Panc1 (cell line): ENCODE measurements around the gene MTMR11. TPM values are rescaled to one million over a fixed set of nuclear protein-coding genes. Genes with fewer than 3 reads are reported as not detected.

ENCODE experiments used
- ATAC-seq: fragments of 200-7000 bp; cut with Tn5 transposase; 2 replicates; pipeline ENCODE4 v1.9.1; 2020; ENCODE audit warnings: mild to moderate bottlenecking, moderate library complexity
- BruUV-seq: library from RNA; stranded (reverse); fragments of 400-500 nt; replicated peaks from 2 replicates; lab custom pipeline; 2021; lab: Mats Ljungman, UMichigan
- CTCF ChIA-PET: fragments of 300-600 bp; sonication (Branson Sonifier 250); formaldehyde crosslinking; loops from one replicate; lab custom pipeline; 2022; ENCODE audit warnings: antibody characterized with exemption; lab: Charles Lee
- POLR2A ChIA-PET: fragments of 300-600 bp; sonication (Branson Sonifier 250); formaldehyde crosslinking; loops from one replicate; lab custom pipeline; 2022; ENCODE audit warnings: antibody characterized with exemption; lab: Charles Lee
- DNase-seq: peaks from one replicate; pipeline ENCODE4 v3.0.0-alpha.2; 2010; ENCODE audit warnings: low read depth, low spot score
- H3K27ac ChIP-seq: 2 replicates; pipeline ENCODE4 v1.5.1; 2011; ENCODE audit warnings: mild to moderate bottlenecking, low read length, inconsistent platforms
- H3K27me3 ChIP-seq: fragments of 200-500 bp; sonication (Bioruptor generic); 2 replicates; pipeline ENCODE4 v1.6.0; 2014; ENCODE audit warnings: low read length, inconsistent platforms; ENCODE audit not compliant: control insufficient read depth, insufficient read depth
- H3K36me3 ChIP-seq: fragments of 200-500 bp; sonication (Bioruptor generic); 2 replicates; pipeline ENCODE4 v1.5.1; 2014; ENCODE audit warnings: inconsistent platforms, mild to moderate bottlenecking, low read length, moderate library complexity; ENCODE audit not compliant: control insufficient read depth, insufficient read depth
- H3K4me1 ChIP-seq: 2 replicates; pipeline ENCODE4 v1.5.1; 2011; ENCODE audit warnings: inconsistent platforms, mild to moderate bottlenecking, low read length, moderate library complexity; ENCODE audit not compliant: control insufficient read depth, insufficient read depth
- H3K4me3 ChIP-seq, 2 experiments: 2 replicates each; pipeline ENCODE4 v1.5.1; 2011 to 2012; ENCODE audit warnings: low read depth in 2 of 2, low read length in 2 of 2, mild to moderate bottlenecking in 2 of 2, inconsistent platforms in 1 of 2, moderate library complexity in 1 of 2
- H3K9me3 ChIP-seq: fragments of 200-500 bp; sonication (Bioruptor generic); 2 replicates; pipeline ENCODE4 v1.5.1; 2014; ENCODE audit warnings: low read depth, mild to moderate bottlenecking, inconsistent platforms, low read length, moderate library complexity; ENCODE audit not compliant: control insufficient read depth, insufficient read depth
- CTCF ChIP-seq: fragments of 450-650 bp; IDR thresholded peaks from 2 replicates; pipeline ENCODE4 v1.5.1; 2017; ENCODE audit warnings: mild to moderate bottlenecking
- POLR2AphosphoS5 ChIP-seq: IDR thresholded peaks from 2 replicates; pipeline ENCODE4 v1.6.1; 2012; ENCODE audit warnings: mild to moderate bottlenecking, low read depth, low read length, moderate library complexity
- REST ChIP-seq, 2 experiments: IDR thresholded peaks; 2 replicates each; pipeline ENCODE4 v1.6.1; 2011 to 2012; ENCODE audit warnings: low read depth in 2 of 2, control low read depth in 1 of 2, low read length in 1 of 2, mild to moderate bottlenecking in 1 of 2, moderate library complexity in 1 of 2; ENCODE audit not compliant: insufficient read depth in 1 of 2
- SIN3A ChIP-seq: IDR thresholded peaks from 2 replicates; pipeline ENCODE4 v1.6.1; 2012; ENCODE audit warnings: low read depth, mild to moderate bottlenecking, low read length, moderate library complexity, borderline replicate concordance; ENCODE audit not compliant: insufficient read depth
- TCF7L2 ChIP-seq: IDR thresholded peaks from 2 replicates; pipeline ENCODE4 v1.6.1; 2011; ENCODE audit warnings: mild to moderate bottlenecking, low read depth, low read length, inconsistent platforms
- in situ Hi-C: cut with HindIII; loops from 2 replicates; pipeline ENCODE4 v1.10.0; 2016; ENCODE audit warnings: low sequenced_read_pairs, low pct_unique_long_range_greater_than_20kb
- intact Hi-C: fragments of 100-400 bp; cut with micrococcal nuclease; formaldehyde crosslinking; loops from one replicate; pipeline ENCODE4 v1.10.0; 2022; ENCODE audit not compliant: unreplicated experiment
- total RNA-seq: library from RNA; stranded (reverse); gene quantifications from one replicate; pipeline ENCODE4 v1.2.1, GENCODE V29; 2021; ENCODE audit not compliant: unreplicated experiment

Gene MTMR11
- total RNA-seq, 1 experiment from 2014 or later, result 12.0 TPM

GRCh38 chr1:149949911-149950310, 13.2 kb upstream of the MTMR11 start:
- Histone ChIP-seq H3K4me1 (no peaks in the 10 kb centered on the region), H3K27ac (no peak overlapping the region), H3K36me3 (peaks cover 6% of the 10 kb centered on the region; the same call in 1 of the 2 replicates), H3K4me3 (no peak overlapping the region), H3K27me3 (no peaks in the 10 kb centered on the region), H3K9me3 (no peaks in the 10 kb centered on the region)
- POLR2A ChIA-PET, result no interaction called here
- intact Hi-C loops (no loop called here), in situ Hi-C loops (no loop called here)
- ATAC-seq (no peak), DNase-seq (no peak)
- BruUV-seq, result no TSS peak
- TF ChIP-seq SIN3A, result no peak
- no peak for TF ChIP-seq CTCF
- no peak for TF ChIP-seq TCF7L2
- TF ChIP-seq REST (IDR thresholded peaks at IDR 0.05; ENCODE audit: insufficient read depth in 1 of 2, low read depth in 2 of 2, low read length in 1 of 2), result no peak
- TF ChIP-seq POLR2AphosphoS5, result no peak
- CTCF ChIA-PET, result interaction anchor here (0.6 kb wide), 1 partner anchor 12 kb away, joined by 5 read pairs; no protein-coding TSS in a partner anchor

- ChIA-PET POLR2A (no interaction called here), CTCF (no interaction called here)
- intact Hi-C loops, result no loop called here
These were observed 8.5 kb upstream of the MTMR11 start for GRCh38 chr1:149945206-149945605.

More at GRCh38 chr1:149945206-149945605, 8.5 kb upstream of the MTMR11 start:
- DNase-seq (no peak), ATAC-seq (no peak)
- TF ChIP-seq SIN3A, result no peak
- TF ChIP-seq POLR2AphosphoS5, result no peak
- TF ChIP-seq TCF7L2, result no peak
- no peak for TF ChIP-seq REST (IDR thresholded peaks at IDR 0.05; ENCODE audit: insufficient read depth in 1 of 2, low read depth in 2 of 2, low read length in 1 of 2)
- TF ChIP-seq CTCF, result no peak
- H3K4me1 ChIP-seq, result peaks cover 22% of the 10 kb centered on the region
- H3K27ac ChIP-seq, result no peak overlapping the region
- BruUV-seq, result no TSS peak
- H3K4me3 ChIP-seq, result no peak overlapping the region
- in situ Hi-C loops, result no loop called here
- peaks cover 5% of the 10 kb centered on the region; the same call in 1 of the 2 replicates for H3K36me3 ChIP-seq
- no peaks in the 10 kb centered on the region for H3K9me3 ChIP-seq
- no peaks in the 10 kb centered on the region for H3K27me3 ChIP-seq
